GM19372 (cell line): ENCODE measurements around the gene KLHDC4.

Experiments used
- ATAC-seq: cut with Tn5 transposase; IDR thresholded peaks from one replicate; pipeline ENCODE4 v1.9.1; 2021; ENCODE audit warnings: mild to moderate bottlenecking, low read depth, moderate library complexity; ENCODE audit not compliant: unreplicated experiment

KLHDC4 gene

DNA sequence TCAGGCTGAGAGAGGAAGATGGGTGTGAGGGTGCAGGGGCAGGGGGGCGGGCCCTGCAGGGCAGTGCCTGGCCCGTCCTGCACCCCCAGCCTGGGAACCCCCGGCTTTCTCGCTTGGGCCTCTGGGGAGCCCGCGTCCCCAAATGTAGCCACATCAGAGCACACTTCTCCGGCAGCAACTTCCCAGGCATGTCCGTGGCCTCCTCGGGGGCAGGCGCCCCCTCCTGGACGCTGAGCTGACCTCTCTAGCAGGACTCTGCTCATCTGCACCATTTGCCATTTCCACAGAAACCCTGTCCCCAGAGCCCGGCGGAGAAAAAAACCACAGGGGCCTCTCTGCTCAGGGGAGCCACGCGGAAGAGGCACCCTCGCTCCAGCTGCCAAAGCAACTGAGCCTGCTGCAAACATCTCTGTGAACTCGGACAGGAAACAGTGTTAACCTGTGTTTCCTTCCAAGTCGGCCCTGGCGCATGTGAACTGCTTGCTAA, 63.4 kb downstream of the KLHDC4 start:
- peak; percentile 66 for ATAC-seq

DNA sequence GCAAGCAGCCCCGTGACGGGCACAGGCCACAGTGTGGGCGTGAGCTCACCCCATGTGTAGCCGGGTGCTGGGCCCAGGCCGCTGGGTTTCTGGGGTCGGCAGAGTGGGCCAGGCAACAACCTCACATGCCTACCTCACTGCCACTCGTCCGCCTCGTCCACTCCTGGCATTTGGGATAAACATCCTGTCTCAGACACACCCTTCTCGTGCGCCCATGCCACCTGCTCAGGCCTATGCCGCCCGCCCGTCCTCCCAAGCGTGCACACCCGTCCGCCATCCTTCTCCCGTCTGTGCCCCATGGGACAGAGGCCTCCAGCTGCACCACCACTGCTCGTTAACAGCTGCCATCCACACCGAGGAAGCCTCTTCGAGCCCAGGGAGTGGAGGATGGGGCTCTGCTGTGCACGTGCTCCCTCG, 64.3 kb downstream of the KLHDC4 start:
- ATAC-seq = no peak

DNA sequence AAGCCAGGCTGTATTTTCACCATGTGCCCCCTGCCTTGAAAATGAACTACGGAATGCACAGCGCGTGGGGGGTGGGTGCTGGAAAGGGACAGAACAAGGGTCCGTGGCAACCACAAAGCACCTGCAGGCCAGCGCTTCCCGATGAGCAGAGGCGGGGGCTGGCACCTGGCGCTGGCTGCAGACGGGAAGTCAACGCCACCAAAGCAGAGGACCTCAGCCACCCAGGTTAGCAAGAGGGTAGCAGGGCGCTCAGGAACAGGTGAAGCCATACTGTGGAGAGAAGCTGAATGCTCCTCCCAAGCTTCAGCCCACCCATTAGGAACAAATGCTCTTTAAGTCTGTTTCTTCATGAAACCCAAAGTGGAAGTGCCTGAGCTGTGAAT, 64.7 kb downstream of the KLHDC4 start:
- no peak for ATAC-seq

DNA sequence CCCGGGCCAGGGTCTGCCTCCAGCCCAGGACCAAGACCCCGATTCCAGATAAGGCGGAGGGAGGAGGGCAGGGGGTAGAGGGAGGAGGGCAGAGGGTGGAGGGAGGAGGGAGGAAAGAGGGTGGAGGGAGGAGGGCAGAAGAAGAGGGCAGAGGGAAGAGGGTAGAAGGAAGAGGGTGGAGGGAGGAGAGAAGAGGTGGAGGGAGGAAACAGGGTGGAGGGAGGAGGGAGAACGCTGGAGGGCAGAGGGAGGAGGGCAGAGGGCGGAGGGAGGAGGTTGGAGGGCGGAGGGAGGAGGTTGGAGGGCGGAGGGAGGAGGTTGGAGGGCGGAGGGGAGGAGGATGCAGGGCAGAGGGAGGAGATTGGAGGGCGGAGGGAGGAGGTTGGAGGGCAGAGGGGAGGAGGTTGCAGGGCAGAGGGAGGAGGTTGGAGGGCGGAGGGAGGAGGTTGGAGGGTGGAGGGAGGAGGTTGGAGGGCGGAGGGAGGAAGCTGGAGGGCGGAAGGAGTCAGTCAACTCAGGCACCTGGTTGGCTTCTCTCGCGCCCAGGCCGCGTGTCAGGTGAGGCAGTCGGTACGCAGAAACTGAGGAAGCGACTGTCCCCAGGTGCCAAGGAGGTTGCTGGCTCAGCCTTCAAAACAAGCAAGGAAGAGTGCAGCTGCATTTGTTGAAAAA, 65.2 kb downstream of the KLHDC4 start:
- ATAC-seq = no peak

DNA sequence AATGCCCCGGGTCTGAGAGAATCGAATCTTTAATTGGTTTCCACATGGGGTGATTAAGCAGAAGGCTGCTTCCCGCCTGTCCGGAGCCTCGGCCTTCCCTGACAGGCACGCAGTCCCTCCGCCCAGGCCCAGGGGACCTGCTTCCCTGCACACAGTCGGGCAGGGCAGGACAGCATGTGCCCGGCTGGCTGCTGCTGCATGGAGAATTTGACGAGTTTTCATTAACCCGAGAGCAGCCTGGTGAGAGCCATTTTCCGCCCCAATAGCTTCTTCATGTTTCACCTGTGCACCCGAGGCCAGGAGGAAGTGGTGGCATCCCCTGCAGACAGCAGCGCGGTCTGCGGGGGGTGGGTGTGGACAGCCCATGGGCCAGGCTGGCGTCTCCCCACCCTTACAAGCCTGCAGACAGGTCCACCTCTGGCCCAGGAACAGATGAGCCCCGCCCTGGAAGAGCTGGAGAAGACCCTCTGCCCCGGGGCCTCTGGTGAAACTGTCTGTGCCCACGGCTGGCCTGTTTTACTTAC, 67.0 kb downstream of the KLHDC4 start:
- ATAC-seq = no peak

DNA sequence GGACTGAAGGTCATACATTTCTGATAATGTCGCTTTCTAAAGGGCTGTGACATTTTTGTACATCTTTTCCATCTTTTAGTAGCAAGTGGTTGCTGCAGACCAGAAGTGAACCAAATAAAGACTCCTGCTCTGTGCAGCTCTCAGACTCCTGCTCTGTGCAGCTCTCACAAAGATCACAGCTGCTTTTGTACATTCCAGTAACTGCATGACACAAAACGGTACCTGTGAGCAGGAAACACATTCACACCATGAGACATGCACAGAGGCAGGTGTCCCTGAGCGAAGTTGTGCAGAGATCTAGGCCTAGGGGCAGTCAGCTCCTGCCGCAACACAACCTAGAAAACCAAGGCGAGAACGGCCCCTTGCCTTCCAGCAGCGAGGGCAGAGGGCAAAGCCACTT, 67.5 kb downstream of the KLHDC4 start:
- no peak for ATAC-seq

DNA sequence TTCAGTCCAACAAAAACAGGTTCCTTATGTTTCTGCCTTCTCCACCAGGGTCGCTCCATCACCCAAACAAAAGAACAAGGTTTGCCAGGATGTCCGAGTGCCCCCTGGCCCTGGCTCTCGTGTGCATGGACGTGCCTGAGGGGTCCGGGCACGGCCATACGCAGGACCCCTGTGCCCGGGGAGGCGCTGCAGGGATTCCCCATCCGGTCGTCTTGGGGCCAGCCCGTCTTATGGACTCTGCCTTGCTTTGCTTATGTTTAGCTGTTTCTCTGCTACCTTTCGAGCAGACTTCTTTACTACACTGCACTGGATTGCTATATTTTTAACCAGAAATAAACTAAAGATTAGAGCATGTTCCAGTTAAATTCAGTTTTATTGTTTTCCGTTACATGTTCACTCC, 68.0 kb downstream of the KLHDC4 start:
- ATAC-seq = no peak

DNA sequence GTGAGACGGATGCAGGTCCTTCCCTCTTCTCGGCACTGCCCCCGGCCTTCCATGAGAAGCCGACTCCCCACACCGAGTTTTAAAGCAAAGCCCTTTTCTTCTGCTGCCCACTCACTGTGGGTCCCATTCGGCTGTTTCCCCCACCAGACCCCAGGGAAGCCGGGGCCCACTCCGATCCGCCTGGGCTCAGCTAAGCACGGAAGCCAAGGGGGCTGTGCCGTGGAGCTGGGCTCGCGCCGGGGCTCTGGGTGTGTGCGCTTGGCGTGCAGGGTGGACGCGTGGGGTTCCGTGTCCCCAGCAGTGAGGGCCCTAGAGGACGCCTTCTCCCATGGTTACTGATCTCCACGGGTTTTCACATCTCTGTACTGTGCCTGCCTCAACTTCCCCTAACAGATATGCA, 68.5 kb downstream of the KLHDC4 start:
- no peak for ATAC-seq

DNA sequence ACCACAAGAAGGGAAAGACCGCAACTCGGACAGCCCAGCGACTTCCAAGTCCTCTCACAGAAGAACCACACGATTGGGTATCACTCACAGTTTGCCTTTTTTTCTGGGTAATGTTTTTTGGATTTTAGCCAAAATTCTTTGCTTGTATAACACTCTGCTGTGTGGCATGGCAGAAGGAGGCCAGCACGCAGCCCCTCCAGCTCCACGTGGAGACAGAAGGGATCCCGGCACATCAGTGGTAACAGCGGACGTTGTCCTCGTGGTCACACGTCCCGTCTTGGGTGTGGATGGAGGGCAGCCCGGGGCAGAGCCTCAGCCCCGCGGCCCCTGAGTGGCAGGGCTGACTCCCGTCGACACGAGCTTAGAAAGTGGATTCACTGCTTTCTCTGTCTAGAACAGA, 69.1 kb downstream of the KLHDC4 start:
- ATAC-seq = no peak

DNA sequence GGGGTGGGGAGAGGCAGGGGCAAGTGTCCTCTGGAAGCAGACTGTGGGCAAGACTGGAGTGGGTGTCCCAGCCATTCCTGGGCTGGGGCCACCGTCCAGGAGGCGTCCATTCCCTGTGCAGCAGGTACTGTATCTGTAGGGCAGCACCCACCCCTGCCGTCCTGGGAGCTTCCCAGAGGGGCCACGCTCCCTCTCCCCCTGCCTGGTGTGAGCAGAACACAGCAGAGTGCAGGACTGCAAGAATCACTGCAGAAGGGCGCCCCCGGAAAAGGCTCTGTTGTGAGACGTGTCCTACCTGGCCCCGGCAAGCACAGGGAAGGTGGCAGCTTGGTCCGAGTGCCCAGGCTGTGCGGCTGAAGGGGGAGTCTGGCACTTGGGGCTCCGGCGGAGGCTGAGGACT, 70.3 kb downstream of the KLHDC4 start:
- no peak for ATAC-seq

DNA sequence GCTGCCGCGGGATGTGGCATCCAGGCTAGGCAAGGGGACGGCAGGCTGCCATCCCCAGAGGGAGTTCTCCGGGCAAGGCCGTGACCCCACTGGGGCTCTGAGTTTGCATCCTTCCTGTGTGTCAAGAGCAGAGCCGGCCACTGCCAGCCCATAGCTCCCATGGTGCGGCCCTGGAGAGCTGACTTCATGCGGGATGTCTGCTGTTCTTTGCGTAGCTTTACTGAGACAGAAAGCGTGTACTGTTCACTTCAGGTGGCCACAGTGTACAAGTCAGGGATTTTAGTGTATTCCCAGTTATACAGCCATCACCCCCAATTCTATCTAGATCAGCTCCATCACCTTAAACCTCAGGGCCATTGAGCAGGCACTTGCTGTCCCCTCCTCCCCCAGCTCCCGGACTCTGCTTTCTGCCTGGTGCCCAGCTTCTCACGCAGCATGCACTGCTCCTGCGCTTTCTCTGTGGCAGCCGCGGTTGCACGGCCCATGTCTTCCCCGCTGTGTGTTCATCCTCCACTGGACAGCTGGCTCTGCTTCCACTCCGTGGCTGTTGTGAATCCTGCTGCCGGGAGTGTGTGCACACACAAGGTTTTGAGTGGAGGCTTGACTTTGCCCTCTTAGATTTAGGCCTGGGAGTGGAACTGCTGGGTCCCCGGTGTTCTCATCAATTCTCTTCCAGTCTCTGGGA, 71.2 kb downstream of the KLHDC4 start:
- no peak for ATAC-seq

DNA sequence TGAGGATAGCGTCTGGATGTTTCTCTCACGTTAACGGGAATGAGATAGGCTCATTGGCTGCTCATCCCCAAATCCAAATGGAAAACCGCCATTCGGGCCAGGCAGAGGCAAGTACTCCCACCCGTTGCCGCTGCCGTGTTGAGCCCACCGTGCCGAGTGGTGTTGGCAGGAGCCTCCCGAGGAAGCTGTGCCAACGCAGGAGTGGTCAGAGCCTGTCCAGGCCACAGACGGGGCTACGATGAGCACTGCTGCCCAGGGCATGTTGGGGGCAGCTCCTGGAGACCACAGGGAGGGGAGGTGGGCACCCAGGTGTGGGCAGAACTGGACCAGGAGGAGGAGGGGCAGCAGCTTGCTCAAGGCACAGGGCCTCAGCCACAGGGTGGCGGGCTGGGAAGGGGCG, 72.0 kb downstream of the KLHDC4 start:
- no peak for ATAC-seq

DNA sequence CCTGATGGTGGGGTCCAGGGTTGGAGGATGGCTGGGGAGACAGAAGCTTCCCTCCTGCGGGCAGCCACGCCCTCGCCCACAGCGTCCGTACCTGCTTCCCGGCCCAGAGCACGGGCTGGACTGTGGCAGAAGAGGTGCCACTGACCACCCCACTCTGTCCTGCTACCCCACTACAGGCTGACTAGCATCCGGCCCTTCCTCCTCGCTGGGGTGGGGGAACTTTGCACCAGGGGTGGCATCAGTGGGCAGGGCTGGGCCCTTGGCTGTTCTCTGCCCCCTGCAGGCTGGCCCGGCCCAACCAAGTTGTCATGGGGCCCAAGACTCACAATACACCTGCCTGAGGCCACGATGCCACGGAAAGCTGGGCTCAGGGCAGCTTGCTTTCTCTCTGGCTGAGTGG, 73.0 kb downstream of the KLHDC4 start:
- no peak for ATAC-seq

DNA sequence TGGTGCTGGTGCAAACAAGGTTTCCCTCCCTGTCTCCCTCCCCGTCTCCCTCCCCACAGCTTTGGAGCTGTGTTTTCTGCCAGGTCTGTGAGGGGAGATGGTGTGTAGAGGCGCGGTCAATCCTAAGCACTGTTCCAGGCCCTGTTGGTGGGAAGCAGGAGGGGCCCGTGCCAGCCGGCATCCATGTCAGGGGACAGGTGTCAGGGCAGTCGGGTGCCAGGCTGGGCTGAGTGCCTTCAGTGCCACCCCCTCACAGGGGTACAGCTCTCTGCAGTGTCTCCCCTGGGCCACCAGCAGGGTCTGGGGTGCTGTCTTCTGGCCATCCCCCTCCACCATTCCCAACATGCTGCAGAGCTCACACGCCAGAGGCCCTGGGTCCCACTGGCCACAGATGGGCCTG, 73.6 kb downstream of the KLHDC4 start:
- ATAC-seq = no peak

DNA sequence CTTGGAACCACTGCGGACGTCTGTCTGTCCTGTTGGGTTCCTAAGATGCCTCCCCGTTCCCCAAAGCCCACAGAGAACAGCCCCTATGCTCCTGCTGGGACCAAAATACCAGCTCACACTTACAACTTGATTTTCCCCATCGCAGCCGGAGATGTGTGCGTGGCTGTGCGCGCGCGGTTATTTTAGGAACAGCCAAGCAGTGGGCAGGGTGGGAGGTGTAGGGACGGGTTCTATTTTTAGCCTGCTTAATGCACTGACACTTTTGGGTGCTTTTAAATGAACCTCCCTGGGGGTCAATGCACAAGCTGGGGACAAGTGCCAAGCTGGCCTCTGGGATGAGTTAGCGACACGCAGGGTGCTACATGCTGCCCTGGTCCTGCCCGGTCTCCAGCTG, 74.1 kb downstream of the KLHDC4 start:
- no peak for ATAC-seq

DNA sequence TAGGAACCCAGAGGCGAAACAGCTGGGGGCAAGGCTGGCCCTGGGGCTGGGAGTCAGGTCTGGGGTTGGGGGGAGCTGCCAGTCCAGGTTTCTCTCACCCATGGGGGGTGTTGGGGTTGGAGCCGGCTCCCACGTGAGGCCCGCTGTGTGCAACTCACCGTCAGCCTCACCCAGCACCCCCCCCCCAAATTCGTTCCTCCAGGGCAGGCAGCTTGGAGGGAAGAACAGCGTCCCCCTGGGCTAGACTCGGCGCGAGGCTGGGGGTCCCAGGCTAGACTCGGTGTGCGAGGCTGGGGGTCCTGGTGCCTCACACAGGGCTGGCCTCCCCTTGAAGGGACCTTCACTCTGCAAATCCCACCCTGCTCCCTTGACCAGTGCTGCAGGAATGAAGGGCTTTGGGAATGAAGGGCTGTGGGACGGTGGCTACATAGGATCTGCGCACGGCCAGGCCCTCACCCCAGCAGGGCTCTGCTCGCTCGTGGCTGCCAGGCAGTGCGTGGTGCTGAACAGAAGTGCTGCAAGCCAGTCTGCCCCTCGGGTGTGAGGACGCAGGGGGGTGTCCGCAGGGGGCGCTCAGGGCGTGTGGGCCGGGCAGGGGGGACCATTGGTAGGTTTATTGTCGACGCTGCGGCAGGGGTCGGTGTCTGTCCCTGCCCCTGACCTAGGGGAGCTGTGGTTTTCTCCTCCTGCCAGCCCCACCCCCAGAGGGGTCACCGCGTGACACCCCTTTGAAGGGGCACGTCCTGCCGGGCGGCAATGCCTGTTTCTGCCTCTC, 74.7 kb downstream of the KLHDC4 start:
- no peak for ATAC-seq

DNA sequence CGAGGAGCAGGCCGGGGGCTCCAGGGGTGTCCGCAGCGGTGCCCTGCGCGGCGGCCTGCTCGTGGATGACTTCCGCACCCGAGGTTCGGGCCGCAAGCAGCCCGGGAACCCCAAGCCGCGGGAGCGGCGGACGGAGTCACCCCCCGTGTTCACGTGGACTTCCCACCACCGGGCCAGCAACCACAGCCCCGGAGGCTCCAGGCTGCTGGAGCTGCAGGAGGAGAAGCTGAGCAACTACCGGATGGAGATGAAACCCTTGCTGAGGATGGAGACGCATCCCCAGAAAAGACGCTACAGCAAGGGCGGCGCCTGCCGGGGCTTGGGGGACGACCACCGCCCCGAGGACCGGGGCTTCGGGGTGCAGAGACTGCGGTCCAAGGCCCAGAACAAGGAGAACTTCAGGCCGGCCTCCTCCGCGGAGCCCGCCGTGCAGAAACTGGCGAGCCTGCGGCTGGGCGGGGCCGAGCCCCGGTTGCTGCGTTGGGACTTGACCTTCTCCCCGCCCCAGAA, 75.8 kb downstream of the KLHDC4 start:
- no peak for ATAC-seq

DNA sequence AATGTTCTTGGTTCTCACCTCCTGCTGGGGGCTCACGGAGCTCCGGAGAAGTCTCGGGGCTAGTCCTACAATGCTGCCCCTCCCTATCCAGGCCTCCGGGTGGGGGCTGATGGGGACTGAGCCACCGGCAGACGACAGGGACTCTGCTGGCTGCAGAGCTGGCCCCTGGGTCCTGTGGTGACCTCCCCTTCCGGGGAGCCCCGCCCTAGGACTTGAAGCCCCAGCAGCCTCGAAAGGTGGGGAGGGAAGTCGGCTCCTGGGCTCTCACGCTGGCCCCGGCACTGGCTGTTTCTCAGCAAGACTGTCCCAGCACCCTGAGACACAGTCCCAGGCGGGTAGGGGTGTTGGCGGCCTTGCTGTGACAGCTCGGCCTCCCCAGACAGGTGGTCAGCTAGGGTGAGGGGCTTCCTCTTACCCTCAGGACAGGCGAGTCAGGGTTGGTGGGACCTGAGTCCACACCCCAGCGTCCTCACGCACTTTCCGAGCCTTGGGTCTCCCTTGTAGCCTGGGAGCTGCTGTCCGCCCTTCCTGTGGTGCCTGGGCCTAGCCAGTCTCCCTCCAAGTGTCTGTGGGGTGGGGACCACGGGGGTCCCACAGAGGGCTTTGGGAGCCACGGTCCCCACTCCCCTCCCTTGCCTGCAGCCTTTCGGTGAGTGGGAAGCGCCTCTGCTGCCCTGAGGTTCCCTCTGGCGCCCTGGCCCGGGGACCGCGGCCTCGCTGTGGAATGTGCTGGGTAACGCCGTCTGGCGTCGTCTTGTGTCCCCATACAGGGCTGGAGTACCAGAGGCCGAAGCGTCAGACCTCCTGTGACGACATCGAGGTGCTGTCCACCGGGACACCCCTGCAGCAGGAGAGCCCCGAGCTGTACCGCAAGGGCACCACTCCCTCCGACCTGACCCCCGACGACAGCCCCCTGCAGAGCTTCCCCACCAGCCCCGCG, 76.6 kb downstream of the KLHDC4 start:
- ATAC-seq = no peak

DNA sequence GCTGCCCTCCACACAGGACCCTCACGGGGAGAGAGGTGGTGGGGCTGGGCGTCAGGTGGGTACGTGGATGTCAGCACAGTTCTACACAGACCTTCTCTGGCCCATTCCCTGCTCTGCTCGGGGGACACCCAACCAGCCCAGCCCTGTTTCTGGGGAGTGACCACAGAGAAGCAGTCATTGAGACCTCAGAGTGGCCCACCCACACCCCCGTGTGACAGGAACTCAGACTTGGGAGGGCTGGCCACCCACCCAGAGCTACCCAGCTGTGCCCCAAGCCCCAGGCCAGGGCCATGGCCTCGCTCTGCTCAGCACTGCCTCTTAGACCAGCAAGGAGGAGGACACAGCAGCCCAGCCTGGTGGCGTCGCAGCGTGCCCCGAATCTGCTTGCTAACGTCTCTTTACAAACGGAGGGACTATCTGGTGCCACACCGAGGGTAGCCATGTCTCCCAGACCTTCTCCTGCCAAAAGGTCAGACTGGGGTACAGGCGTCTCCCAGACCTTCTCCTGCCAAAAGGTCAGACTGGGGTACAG, 77.7 kb downstream of the KLHDC4 start:
- ATAC-seq = no peak
